Islet of Langerhans (tissue), 1 donor: Measurements from ENCODE around the gene MICU1.
"Not testable (repeated sequence)": the region's sequence is repeated elsewhere in the genome, so short reads cannot be mapped to it uniquely, and the experiment has no call there.

Experiments
- FAIRE-seq: peaks from one replicate; lab custom pipeline; 2011; peaks lifted over from hg19 to GRCh38; lab: Jason Lieb, UNC

The MICU1 gene, protein sequence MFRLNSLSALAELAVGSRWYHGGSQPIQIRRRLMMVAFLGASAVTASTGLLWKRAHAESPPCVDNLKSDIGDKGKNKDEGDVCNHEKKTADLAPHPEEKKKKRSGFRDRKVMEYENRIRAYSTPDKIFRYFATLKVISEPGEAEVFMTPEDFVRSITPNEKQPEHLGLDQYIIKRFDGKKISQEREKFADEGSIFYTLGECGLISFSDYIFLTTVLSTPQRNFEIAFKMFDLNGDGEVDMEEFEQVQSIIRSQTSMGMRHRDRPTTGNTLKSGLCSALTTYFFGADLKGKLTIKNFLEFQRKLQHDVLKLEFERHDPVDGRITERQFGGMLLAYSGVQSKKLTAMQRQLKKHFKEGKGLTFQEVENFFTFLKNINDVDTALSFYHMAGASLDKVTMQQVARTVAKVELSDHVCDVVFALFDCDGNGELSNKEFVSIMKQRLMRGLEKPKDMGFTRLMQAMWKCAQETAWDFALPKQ

DNA sequence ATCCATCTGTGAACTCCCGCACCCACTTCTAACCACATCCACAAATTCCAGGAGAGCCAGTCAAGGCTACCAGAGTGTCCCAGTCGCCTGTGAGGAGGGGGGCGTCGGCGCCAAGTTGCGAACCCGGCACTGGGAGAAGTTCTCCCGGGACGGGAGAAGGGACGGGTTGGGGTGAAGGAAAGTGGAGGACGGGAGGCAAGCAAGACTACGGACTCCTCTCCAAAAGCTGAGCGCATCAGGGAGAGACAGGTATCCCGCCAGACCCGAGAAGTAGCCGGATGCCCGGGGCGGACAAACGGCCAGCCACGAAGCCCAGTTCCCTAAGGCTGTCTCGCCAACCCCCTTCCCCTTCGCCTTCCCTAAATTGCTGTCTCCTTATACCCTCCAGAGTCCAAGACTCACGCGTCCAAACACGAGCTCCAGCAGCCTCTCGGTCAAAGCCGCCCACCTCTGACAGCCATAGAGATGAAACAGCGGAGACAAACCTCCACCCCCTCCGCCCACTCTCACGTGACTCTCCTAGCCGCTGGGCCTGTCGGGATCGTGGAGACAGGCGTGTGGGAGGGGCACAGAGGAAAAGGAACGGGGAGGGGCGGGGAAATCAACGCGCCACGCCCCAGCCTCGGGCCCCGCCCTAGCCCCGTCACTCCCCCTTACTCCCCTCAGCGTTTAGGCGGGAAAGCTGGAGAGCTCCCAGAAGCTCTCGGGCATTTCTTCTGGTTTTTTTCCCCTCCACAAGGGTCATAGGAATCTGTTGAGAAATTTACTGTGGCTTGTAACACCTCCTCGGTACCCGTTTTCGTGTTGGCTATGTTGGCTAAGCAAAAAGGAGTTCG is at the start of gene MICU1:
Gene MICU1, minus strand, starts transcription at position 472 of the 836 bp plus-strand sequence. CDS start 59,286 bp downstream, outside the sequence.
- FAIRE-seq: no peak

DNA sequence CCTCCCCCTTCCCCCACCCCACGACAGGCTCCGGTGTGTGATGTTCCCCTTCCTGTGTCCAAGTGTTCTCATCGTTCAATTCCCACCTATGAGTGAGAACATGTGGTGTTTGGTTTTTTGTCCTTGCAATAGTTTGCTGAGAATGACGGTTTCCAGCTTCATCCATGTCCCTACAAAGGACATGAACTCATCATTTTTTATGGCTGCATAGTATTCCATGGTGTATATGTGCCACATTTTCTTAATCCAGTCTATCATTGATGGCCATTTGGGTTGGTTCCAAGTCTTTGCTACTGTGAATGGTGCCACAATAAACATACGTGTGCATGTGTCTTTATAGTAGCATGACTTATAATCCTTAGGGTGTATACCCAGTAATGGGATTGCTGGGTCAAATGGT is 48.3 kb upstream of the MICU1 start:
- FAIRE-seq: not testable (repeated sequence)

DNA sequence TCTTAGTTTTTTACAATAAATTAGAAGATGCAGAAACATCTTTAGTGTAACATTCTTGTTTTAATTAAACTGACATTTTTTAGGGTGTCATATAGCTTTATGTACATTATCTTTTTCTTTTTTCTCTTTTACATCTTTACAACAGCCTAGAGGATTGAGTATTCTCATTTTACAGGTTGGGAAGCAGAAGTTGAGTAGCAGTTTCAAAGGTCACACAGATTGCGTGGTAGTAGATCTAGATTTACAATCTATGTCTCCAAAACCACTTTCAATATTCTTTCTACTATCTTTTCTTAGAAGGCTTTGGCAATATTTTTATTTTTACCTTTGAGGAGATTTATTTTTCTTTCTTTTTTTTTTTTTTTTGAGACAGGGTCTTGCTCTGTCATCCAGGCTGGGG is 47.4 kb upstream of the MICU1 start:
- FAIRE-seq: no peak

DNA sequence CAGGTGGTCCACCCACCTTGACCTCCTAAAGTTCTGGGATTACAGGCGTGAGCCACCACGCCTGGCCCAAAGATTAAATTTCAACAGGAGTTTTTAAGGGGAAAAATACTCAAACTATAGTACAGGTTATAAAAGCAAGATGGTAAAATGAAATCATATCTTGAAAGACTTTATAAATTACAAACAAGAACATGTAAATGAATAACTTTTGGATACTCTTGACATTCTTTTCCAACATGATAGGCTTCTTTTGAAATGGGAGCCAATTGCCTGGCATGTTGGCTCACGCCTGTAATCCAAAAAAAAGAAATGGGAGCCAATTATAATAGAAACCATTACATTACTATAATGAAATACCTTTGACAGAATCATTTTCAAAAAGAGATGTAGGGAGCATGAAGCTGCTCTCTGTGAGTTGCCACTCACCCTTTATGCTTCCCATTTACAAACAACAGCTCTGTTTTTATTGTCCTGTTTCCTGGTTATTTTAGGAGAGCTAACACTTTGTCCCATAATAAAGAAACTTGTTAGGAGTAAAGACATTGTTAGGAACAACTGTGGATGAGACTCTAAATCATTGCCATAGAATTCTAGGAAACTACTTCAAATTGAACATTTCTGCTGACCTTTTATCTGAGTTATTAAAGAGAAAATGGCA is 41.5 kb upstream of the MICU1 start:
- FAIRE-seq: no peak

DNA sequence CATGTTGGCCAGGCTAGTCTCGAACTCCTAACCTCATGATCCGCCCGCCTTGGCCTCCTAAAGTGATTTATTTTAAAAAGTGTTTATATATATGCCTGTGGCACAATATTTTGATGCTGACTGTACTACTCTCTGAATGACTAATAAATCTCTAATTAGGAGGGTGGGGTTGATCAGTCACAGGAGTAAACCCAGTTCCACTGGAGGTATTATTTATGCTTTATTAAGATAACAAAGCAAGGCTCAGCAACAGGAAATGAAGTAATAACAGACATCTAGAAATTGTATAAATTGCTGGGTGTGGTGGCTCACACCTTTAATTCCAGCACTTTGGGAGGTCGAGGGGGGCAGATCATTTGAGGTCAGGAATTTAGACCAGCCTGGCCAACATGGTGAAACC is 40.0 kb upstream of the MICU1 start:
- FAIRE-seq: no peak

DNA sequence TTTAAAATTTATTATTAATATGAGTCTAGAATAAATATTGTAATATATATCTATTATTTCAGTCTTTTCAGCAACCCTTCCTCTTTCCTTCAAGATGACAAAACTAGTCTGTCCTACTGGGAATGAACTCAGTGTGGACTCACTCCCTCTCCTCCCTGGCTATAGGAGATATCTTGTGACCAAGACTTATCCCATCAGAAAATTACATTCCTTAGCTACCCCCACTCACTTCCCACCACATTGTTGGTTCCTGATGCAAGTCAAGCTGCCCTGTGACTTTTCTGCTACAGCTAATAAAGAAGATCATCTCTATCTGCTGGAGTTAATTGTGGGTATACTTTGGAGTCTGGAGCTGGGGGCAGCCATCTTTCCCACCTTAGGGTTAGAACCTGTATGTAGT is 38.1 kb upstream of the MICU1 start:
- FAIRE-seq: no peak

DNA sequence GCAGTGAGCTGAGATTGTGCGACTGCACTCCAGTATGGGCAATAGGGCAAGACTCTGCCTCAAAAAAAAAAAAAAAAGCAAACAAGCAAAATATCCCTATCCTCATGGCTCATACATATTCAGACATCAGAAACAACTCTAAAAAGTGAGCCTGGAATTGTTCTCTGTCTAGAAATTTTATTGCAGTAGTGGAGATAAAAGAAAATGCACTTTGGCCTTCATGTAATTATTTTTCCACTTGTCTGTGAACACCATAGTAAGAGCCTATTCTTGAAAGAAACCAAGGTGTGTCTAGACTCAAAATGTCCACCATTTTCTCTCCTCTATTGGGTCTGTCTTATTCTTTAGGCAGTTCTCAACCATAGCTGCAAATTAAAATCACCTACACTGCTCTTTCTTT is 35.6 kb upstream of the MICU1 start:
- no peak for FAIRE-seq

DNA sequence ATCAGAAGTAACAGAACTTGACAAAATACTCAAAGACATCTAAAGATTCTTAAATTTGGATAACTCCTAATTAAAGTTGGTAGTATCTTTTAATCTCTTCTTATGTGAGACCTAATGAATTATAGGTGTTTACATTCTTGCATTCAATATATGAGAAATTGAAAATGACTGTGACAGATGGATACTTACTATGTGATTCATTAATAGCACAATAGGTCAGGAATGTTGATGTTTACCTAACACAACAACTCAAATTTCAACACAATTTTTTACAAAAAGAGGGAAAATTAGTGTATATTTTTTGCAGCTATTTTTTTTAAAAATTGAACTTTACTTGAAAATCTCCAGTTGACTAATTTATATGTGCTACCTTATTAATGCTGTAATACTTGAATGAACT is 34.3 kb upstream of the MICU1 start:
- no peak for FAIRE-seq

DNA sequence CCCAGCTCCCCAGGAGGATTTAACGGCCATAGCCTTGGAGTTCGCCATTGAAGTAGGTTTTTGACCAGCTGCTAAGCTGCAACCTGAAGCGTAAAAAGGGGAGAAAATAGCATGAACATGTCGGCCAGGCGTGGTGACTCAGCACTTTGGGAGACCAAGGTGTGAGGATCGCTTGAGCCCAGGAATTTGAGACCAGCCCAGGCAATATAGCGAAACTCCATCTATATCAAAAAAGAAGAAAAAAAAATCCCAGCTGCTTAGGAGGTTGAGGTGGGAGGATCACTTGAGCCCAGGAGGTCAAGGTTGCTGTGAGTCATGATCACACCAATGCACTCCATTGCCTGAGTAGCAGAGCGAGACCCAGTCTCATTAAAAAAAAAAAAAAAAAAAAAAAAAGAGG is 33.8 kb upstream of the MICU1 start:
- FAIRE-seq: no peak

DNA sequence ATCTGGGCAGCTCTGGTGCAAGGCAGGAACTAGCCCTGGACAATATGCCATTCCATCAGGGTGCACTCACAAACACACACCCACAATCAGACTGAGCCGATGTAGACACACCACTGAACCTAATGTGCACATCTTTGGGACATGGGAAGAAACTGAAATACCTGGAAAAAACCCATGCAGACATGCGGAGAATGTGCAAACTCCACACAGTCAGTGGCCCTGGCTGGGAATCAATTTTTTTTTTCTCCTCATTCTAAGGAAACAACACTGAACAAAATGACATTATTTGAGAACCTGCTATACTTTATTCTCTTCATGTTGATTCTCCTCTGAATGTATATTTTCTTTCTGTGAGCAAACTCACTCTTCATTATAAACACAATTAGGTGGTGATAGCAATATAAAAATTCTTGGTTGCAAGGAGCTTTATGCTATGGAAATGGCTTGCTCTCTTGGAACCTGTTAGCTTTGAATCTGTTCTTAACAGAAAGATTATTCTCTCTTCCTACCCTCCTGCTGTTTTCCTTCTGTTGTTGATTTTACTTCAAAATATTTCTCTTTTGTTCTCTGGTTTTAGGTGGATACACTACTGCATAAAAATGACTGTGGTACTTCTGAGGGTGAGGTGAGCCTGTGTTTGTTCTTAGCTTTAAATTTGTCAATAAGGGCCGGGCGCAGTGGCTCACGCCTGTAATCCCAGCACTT is 33.0 kb upstream of the MICU1 start:
- FAIRE-seq: no peak

DNA sequence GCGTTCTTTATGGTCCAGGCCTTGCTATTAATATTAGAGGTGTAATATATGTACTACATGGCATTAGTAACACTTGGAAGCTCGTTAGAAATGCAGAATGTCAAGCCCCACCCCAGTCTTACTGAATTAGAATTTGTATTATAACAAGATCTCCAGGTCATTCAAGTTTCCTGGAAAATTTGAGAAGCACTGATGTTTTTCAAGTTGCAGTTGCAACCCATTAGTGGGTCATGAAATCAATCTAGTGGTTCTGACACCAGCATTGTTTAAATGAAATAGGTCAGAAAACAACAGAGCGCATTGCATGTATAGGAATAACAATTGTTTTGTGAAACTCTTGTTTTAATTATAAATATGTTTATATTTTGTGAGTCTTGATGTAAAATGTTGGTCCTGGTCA is 28.8 kb upstream of the MICU1 start:
- FAIRE-seq: no peak

DNA sequence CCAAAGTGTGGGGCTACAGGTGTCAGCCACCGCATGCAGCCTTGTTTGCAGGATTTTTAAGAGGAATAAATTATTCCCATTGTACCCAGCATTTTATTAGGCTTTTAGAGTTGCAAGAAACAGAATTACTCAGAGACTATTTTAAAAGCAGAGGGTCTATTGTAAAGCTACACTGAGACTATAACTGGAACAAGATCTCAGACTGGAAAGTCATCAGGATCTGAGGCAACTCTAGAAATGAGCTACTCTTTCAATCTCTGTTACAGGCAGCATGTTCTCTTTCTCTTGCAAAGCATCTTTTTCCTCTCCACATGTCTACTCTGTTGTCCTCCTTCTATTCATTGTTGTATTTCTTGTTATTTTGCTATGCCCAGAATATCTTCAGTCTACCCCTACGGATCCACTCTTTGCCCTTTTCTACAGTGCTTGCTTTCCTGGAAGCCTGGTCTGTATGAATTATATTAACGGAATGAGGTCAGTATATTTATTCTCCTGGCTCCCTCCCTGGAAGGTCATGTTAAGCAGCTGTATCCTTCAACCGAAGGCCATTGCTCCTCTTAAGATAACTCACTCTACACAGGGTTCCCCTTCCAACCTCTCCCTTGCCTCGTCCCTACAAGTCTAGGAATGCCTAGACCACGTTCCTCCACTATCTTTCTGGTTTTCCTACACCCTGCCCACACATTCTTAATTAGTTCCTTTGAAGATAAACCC is 27.7 kb upstream of the MICU1 start:
- FAIRE-seq: no peak

DNA sequence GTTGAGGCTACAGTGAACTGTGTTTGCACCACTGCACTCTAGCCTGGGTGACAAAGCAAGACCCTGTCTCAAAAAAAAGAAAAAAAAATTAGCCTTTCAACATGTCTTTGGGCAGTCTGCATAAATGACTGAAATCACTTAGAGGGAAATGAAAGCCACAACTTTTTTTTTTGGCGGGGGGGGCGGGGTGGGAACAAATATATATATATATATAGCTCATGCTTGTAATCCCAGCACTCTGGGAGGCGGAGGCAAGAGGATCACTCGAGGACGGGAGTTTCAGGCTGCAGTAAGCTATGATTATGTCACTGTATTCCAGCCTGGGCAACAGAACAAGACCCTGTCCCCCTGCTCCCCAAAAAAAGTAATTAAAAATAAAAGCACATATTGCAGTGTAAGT is 23.4 kb upstream of the MICU1 start:
- FAIRE-seq: no peak

DNA sequence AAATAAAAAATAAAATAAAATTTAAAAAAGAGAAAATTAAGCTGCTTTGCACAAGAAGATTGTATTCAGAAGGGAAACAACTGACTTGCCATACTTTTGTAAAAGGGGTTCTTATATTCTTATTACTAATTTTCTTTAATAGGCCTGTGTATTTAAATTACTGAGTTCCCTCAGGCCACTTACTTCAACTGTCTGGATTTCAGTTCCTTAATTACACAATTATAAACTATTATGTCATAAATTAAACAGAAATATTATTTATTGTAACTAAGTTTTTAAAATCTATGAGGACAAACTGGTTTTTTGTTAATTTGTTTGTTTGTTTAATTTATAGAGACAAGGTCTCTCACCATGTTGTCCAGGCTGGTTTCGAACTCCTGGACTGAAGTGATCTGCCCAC is 22.4 kb upstream of the MICU1 start:
- no peak for FAIRE-seq

DNA sequence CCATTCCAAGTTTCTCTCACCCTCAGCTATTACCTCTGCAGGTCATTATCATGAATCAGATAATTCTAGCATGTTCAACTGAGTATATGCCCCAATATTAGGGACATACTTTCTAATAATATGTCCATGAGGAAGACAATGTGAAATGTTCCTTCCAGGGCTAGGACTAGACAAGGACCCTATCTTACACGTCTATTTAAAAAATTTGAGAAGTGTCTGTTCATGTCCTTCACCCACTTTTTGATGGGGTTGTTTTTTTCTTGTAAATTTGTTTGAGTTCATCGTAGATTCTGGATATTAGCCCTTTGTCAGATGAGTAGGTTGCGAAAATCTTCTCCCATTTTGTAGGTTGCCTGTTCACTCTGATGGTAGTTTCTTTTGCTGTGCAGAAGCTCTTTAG is 21.1 kb upstream of the MICU1 start:
- not testable (repeated sequence) for FAIRE-seq

DNA sequence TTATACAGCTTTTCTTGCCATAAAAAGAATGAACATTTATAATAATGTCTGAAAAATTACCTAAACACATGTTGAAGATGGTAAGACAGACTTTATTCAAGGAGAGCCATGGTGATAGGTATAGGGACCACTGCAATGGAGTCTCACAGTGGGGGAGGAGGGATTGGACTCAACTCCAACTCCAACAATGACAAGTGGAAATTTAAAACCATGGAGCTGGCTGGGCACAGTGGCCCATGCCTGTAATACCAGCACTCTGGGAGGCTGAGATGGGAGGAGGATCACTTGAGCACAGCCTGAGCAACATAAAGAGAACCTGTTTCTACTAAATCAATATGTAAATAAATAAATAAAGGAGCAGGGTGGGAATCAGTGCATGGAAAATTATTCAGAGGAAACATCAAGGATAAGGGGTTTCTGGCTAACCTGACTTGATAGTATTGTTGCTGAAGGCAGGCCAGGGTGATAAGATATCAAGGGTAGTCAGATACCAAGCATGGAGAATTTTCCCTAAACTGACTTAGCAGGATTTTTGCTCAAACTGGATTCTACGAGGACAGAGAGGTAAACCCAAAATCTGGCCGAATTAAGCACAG is 19.5 kb upstream of the MICU1 start:
- no peak for FAIRE-seq

DNA sequence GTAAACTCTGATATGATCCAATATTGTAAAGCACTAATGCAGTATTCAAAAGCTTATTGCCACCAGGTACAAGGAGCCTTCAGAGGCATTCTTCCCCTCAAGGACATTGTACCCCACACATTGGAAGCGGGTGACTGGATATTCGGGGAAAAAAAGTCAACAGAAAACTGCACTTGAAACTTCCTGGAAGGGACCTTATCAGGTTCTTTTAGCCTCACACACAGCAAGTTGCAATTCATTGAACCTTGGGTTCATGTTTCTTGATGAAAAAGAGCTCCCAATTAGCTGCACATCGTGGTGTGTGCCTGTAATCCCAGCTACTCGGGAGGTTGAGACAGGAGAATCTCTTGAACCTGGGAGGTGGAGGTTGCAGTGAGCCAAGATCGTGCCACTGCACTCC is 16.4 kb upstream of the MICU1 start:
- FAIRE-seq: no peak

DNA sequence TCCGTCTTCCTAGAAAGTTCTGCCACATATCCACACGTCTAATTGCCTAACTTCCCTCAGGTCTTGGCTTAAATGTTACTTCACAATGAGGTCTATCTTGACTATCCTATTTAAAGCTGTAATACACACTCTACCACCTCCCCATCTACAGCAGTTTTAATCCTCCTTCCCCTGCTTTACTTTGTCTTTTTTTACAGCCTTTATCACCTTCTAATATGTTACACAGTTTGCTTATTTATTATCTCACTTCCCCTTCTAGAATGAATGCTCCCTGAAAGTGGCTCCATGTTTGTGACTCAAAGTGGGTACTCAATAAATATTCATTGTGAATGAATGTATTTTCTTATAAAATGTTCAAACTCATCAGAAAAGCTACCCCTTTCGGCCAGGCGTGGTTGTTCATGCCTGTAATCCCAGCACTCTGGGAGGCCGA is 13.6 kb upstream of the MICU1 start:
- no peak for FAIRE-seq

DNA sequence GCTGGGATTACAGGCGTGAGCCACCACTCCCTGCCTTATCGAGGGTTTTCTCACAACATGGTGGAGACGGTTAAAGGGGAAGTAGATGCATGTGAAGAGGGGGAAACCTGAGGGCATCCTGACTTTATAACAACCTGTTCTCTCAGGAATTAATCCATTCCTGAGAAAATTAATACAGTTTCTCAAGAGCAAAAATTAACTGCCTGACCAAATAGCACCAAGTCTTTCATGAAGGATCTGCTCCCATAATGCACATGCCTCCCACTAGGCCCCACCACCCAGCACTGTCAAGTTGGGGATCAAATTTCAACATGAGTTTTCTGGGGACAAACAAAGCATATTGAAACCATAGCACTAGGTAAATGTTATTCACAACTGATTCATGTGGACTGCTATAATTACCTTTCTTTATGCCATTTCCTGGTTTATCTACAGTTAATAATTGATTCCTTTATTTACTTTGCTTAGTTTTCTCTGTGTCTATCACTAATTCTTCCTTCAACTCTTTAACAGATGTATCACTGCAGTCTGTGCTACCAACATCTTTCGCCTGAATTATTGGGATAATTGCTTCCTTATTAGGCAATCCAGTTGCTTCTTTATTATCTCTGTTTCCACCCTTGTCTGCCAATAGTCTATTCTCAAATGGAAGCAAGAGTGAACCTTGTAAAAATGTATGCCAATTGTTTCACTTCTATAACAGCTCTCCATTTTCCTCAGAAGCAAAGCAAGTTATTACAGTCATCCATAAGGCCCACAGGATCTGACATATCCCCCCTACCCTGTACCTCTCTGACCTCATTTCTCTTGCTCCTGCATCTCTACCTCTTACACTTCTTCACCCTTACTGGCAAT is 12.9 kb upstream of the MICU1 start:
- peak; percentile 47 for FAIRE-seq

DNA sequence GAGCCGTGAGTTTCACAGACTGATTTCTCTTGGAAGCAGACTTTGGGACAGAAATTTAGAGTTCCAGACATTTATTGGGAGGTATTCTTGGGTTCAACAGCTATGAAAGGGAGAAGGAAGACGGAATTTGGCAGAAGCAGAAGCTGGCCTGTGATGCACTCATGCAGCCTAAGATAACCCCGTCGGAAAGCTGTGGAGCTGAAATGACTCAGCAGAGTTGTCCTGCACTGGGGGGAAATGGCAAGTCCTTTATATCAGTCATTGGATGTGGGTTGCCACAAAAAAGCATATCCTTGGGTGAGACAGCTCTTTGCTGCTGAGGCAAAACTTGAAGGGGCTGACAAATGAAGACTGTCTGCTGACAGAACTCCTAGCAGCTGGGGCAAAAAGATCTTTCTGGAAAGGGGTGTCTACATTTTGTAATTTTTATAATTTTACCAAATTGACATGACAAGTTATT is 11.5 kb upstream of the MICU1 start:
- FAIRE-seq: no peak
